GM18951 (cell line): Measurements from ENCODE around the gene ABCC4.

Source experiments
- POLR2A ChIP-seq: IDR thresholded peaks from 4 replicates; pipeline ENCODE4 v1.6.1; 2011; ENCODE audit warnings: mild to moderate bottlenecking; ENCODE audit not compliant: insufficient read length, insufficient read depth; ENCODE audit errors: extremely low read depth
- in situ Hi-C: fragments of 300-500 bp; cut with MboI; formaldehyde crosslinking; loops from one replicate; pipeline ENCODE4 v1.12.0; 2022; ENCODE audit warnings: low sequenced_read_pairs, mixed read lengths, inconsistent platforms; ENCODE audit not compliant: unreplicated experiment

The ABCC4 gene

DNA sequence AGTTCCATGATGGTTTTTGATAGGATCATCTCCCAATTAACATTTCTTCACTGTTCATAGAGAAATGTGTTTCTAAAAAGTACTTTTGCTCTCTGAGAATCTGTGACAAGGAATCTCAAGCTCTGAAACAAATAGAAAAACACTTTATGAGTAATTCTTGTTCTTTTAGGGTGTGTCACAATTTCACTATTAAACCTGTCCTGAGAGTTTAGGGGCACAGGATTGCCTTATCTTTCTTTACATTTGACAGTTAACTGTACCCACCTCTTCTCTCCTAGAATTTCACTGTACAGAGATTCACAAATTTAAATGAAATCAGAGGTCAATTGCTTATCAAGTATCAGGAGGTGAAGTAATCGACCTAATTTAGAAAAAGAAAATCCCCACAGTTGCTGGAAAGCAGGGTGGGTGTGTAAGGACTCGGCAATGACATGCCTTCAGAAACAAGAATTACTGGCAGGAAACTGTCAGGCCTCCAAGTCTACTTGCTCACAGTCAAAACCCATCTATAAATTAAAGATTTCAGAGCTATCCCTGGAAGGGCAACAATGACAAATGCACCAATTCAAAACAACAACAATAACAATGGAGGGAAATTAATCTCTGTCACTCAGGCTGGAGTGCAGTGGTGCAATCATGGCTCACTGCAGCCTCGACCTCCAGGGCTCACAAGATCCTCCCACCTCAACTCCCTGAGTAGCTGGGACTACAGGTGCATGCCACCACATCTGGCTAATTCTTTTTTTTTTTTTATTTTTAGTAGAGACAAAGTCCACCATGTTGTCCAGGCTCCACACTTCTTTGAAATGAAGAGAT lies 250.2 kb downstream of the ABCC4 start:
- TF ChIP-seq POLR2A = no peak
- in situ Hi-C loops = no loop called here

DNA sequence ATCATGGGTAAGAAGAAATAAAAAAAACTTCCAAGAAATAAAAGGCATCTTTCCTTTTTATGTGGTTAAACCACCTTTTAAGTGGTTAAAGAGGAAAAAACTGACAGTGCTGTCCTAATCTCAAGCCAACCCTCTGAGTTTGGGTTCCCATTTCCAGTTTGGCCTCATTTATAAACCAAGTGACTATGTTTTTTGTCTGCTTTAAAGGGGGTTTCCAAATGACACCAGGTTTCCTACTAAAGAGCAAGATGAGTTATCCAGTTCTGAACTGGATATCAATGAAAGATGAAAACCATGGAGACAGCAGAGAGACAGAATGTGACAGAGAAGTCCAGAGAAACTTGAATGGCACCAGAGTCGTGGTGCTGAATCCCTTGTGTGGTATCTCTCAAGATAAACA lies 251.5 kb downstream of the ABCC4 start:
- no peak for TF ChIP-seq POLR2A
- in situ Hi-C loops = no loop called here

DNA sequence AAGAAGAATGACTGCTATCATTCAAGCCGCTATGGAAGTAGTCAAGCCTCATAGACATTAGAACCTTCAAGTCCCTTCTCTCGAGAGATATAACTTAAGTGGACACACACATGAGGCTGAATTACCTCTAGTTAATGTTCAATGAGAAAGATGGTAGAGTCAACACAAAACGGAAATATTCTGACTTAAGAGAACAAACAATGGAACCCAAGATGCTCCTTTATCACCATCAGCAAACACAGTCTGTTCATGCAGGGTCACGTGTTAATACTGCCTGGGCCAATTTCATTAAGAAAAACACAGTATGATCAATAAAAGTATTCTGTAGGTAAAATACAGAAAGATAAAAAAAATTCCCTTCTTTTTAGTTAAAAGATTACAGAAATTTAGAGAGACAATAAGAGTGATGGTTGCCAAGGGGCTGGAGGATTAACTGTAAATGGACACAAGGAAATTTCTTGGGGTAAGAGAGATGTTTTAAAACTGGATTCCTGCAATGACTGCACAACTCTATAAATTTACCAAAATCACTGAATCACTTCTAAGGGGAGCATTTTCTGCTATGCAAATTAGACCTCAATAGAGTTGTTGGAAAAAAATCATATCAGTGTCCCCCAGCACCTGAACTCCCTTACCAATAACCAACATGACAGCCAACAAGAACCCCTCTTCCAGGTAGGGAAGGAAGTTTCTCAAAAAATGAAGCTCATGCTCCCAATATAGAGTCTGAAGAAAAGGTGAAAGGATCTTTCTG lies 256.6 kb downstream of the ABCC4 start:
- in situ Hi-C loops = no loop called here
- no peak for TF ChIP-seq POLR2A

DNA sequence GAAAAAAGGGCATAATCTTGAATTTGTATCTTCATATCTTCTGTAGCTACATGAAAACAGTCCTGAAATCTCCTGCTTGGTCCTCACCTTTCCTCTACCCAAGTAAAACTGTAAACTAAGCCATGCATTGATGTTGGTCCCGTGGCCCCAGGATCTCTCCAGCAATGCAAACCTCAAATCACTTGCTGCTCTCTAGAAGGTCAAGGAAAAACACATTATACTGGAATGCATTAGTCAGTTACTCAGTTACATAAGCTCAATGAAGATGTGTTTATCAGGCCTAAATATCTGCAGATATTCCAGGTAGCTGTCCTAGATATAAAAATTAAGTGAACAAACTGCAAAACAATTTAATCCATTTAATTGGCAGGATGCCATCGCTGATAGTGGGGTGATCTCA lies 261.8 kb downstream of the ABCC4 start:
- in situ Hi-C loops = no loop called here
- no peak for TF ChIP-seq POLR2A

DNA sequence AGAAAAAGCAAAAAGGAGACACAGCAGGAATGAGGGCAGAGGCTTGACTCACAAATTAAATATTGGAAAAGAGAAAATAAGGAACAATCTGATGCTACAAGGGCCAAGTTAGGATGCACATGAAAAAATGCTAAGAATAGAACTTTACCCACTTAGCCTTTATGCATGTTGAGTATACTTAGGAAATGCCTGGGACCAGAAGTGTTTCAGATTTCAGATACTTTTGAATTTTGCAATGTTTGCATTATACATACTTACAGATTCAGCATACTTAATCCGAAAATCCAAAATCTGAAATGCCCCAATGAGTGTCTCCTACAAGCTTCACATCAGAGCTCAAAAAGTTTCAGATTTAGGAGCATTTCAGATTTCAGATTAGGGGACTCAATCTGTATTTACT lies 262.3 kb downstream of the ABCC4 start:
- TF ChIP-seq POLR2A = no peak
- in situ Hi-C loops = no loop called here

DNA sequence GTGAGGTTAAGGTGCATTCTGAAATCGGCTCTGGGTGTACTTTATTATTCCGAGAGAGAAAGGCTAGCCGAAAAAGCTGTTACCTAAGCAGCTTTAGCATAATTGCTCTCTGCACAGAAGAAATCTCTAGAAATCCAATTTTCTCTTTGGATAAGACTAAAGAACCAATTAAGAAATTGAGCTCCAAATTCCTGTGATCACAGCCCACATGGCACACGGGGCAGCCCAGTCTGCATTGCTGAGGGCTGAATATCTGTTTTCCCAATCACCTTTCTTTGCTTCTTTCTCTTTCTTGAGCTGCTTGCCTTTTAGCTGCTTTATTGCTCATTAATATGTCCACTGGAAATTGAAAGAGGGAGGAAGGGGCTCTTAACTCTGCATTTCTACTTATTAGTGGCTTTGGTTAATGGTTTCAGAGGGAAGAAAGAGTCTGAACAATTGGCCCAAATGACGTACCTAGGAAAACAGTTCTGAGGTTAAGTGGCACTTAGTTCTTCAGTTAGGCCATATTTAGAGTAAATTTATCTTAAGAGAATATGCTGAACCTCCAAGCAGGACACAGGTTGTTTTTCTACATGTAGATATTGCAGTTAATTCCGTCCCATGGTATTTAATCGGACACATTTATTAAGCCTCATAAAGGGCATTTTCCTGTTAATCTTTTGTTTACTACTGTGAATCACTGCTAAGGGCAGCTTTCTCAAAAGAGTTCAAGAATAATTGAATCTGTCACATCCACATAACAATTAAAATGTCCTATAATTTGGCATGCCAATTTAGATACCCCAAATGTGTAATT lies 265.7 kb downstream of the ABCC4 start:
- in situ Hi-C loops = no loop called here
- TF ChIP-seq POLR2A = no peak

DNA sequence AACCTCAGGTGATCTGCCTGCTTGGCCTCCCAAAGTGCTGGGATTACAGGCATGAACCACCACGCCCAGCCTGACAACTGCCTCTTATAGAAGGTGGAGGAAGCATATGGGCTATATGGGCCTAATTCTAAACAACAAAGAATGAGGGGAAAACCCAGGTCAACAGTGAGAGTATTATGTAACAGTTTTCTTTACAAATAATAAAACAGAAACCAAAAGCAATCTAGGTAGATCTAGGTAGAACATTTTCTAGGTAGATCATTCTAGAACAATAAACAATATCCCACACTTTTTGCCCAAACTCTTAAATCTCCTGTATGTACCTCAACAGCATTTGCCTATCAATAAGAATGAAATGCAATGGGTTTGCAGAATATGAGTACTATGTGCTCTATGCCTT lies 267.4 kb downstream of the ABCC4 start:
- no peak for TF ChIP-seq POLR2A

DNA sequence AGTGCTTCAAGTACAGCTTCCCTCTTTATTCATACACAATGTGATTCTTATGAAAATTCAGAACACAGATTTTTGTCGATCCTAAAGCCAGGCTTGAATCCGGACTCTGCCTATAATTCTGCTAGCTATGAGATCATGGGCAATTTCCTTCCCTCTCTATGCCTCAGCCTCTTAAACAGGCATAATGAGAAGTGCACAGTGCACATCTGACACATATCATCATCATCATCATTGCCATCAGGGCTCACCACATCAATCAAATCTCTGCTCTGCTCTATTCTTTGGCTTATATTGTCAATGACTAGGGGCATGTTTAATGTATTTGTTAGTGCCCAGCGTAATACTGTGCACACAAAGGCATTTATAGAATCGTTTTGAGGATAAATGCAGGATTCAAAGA lies 269.1 kb downstream of the ABCC4 start:
- no peak for TF ChIP-seq POLR2A
- in situ Hi-C loops = no loop called here

More for the DNA sequence above, 267.4 kb downstream of the ABCC4 start:
- in situ Hi-C loops = no loop called here

DNA sequence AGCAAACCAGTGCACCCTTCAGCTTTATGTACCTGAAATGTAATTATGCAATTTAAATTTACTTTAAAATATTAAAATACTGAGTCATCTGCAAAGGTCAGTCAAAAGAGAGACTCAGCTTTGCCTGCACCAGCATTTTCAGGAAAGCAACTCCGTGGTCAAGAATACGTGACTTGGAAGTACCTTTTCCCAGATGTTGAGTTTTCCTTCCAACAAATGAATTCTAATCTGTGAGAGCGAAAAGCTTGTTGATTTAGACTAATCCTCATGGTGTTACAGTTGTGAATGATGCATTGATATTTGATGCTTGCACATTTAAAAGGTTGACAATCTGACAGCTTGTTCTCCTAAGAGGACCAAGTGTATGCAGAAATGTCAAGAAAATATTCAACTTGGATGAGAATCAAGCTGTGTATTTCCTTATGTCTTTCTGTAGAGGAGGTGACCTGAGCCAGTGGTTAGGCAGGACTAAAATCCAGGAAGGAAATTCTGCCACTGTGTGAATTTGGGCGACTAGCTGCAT lies 270.4 kb downstream of the ABCC4 start:
- in situ Hi-C loops = no loop called here

DNA sequence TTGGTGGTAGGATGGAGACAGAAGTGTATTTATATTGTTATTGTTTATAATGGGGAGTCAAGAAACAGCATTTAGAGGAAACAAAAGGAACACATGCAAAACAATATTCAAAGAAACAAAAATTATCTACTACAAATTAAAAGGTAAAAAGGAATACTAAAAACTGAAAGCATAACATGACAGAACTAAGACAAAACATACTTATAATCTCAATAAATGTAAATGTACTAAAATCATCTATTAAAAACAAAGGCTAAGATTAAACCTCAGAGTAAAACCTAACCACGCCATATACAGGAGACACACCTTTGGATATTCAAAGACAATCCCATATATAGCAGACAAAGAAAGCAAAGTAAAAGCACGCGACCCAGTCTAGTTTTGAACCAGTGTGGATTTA lies 273.6 kb downstream of the ABCC4 start:
- TF ChIP-seq POLR2A = no peak
- in situ Hi-C loops = no loop called here

More for the DNA sequence above, 270.4 kb downstream of the ABCC4 start:
- no peak for TF ChIP-seq POLR2A

DNA sequence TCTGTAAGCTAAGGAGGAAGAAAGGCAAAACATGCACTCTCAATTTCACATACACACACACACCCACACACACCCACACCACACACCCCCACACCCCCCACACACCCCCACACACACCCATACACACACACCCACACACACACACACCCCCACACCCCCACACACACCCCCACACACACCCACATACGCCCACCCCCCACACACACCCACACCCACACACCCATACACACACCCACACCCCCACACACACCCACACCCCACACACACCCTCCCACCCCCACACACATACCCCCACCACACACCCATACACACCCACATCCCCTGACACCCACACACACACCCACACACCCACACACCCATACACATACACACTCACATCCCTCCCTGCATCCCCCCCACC lies 276.1 kb downstream of the ABCC4 start:
- in situ Hi-C loops = no loop called here
- no peak for TF ChIP-seq POLR2A

DNA sequence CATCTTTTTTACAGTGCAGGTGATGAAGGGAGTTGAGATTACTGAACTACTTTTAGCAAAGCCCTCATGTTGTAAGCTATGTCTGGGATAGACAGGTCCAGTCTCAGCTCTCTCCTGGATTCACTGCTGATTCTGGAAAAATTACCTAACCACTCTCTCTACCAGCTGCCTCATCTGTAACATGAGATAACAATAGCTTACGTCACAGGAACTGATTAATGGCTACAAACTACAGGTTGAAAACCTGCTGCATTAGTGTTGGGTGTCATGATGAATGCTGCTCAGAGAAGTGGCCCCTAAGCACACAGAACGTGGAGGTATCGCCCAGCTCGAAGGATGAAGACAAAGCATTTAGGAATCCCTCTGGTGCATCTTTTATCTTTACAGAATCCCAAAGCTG lies 277.8 kb downstream of the ABCC4 start:
- TF ChIP-seq POLR2A = no peak
- in situ Hi-C loops = no loop called here
